Esophagus muscularis mucosa (tissue), 4 donors: ENCODE results near the gene UBE4B. TPM values are rescaled to one million over a fixed set of nuclear protein-coding genes. Genes with fewer than 3 reads are reported as not detected.

Source experiments
- DNase-seq: peaks from one replicate; pipeline ENCODE4 v3.0.0-alpha.2; 2017; ENCODE audit errors: extremely low spot score
- H3K27ac ChIP-seq, 4 donors: fragments of 200-600 bp; sonication (generic); replicated peaks in 1 of 4; 1 replicate in 3 of 4; 2 replicates in 1 of 4; pipeline ENCODE4 v1.5.1; 2016 to 2019; ENCODE audit warnings: mild to moderate bottlenecking in 1 of 4
- H3K27me3 ChIP-seq, 4 donors: fragments of 200-600 bp; sonication (generic); one replicate each; pipeline versions ENCODE4 v1.5.1 to v1.6.0; 2016 to 2019
- H3K36me3 ChIP-seq, 4 donors: fragments of 200-600 bp; sonication (generic); one replicate each; pipeline ENCODE4 v1.5.1; 2016 to 2019
- H3K4me1 ChIP-seq, 4 donors: fragments of 200-600 bp; sonication (generic); one replicate each; pipeline ENCODE4 v1.5.1; 2016 to 2019
- H3K4me3 ChIP-seq, 4 donors: fragments of 200-600 bp; sonication (generic); 1 replicate in 2 of 4; 2 replicates in 2 of 4; pipeline ENCODE4 v1.5.1; 2016 to 2019; ENCODE audit warnings: mild to moderate bottlenecking in 4 of 4, moderate library complexity in 1 of 4
- H3K9me3 ChIP-seq, 4 donors: fragments of 200-600 bp; sonication (generic); 1 replicate in 3 of 4; 2 replicates in 1 of 4; pipeline ENCODE4 v1.5.1; 2016 to 2019
- EP300 ChIP-seq: sonication (generic); formaldehyde crosslinking; IDR thresholded peaks from one replicate; pipeline ENCODE4 v1.6.1; 2017; ENCODE audit warnings: antibody characterized with exemption
- POLR2A ChIP-seq: fragments of 450-650 bp; IDR thresholded peaks from one replicate; pipeline ENCODE4 v1.6.1; 2017; ENCODE audit warnings: antibody characterized with exemption, moderate library complexity, mild to moderate bottlenecking, low read depth
- POLR2AphosphoS5 ChIP-seq, 2 donors: sonication (generic); formaldehyde crosslinking; IDR thresholded peaks; one replicate each; pipeline ENCODE4 v1.6.1; 2017; ENCODE audit warnings: antibody characterized with exemption in 2 of 2
- WGBS: methylation state at CpG from one replicate; pipeline ENCODE4 v1.1.5; 2018; 5-methylcytosine and 5-hydroxymethylcytosine counted together
- intact Hi-C: fragments of 100-400 bp; cut with DNase I; formaldehyde crosslinking; loops from one replicate; pipeline ENCODE4 v1.15.1; 2023
- total RNA-seq, 4 donors: library from RNA; depleted of rRNA; stranded (reverse); fragments of >200 nt; gene quantifications; one replicate each; pipeline versions ENCODE4 v1.1.0 to v1.2.1, GENCODE V29; 2016
- TF ChIP-seq, protein P1 (sequence below), 3 experiments: fragments of 200-600 bp in 2 of 3; fragments of 450-650 bp in 1 of 3; sonication (generic) in 2 of 3; IDR thresholded peaks; one replicate each; pipeline ENCODE4 v1.5.1; 2017 to 2019; ENCODE audit warnings: antibody characterized with exemption in 3 of 3, mild to moderate bottlenecking in 2 of 3, moderate library complexity in 1 of 3

Gene UBE4B
- total RNA-seq, 4 donors from 2014 or later = 58.6 to 110 (median 85.5) TPM

DNA sequence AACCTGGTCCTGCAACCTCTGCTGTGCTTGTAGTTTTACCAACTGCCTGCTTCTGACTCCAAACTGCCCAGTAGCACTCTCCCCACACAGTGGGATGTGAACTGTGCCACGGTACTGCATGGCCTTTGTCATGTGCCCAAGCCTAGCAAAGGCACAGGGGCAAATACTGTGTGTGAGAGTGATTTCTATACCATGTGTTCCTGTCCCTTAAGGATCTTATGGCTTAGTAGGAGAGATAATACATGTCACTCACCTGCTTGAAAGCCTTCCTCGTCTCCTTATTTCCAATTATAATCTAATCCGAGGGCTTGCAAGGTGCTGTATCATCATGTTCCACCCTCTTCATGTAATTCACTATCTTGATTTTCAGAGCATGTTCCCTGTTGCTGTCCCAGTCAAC lies 51.3 kb downstream of the UBE4B start:
- intact Hi-C loops = no loop called here
- Histone ChIP-seq H3K4me3 (no peak overlapping the region), H3K27ac (no peak overlapping the region), H3K36me3 (peaks cover 0 to 14% (median 0%) of the 10 kb centered on the region in 4 donors), H3K27me3 (no peaks in the 10 kb centered on the region), H3K9me3 (no peaks in the 10 kb centered on the region), H3K4me1 (peaks cover 0 to 20% (median 0%) of the 10 kb centered on the region in 4 donors)
- TF ChIP-seq, protein P1, sequence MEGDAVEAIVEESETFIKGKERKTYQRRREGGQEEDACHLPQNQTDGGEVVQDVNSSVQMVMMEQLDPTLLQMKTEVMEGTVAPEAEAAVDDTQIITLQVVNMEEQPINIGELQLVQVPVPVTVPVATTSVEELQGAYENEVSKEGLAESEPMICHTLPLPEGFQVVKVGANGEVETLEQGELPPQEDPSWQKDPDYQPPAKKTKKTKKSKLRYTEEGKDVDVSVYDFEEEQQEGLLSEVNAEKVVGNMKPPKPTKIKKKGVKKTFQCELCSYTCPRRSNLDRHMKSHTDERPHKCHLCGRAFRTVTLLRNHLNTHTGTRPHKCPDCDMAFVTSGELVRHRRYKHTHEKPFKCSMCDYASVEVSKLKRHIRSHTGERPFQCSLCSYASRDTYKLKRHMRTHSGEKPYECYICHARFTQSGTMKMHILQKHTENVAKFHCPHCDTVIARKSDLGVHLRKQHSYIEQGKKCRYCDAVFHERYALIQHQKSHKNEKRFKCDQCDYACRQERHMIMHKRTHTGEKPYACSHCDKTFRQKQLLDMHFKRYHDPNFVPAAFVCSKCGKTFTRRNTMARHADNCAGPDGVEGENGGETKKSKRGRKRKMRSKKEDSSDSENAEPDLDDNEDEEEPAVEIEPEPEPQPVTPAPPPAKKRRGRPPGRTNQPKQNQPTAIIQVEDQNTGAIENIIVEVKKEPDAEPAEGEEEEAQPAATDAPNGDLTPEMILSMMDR (IDR thresholded peaks at IDR 0.05) = no peak
- no peak for TF ChIP-seq EP300
- TF ChIP-seq POLR2A = no peak
- TF ChIP-seq POLR2AphosphoS5 (IDR thresholded peaks at IDR 0.05) = no peak
- 84% methylated on average over 3 of the region's 3 CpGs for WGBS
- DNase-seq = no peak

GRCh38 chr1:10085076-10085475 lies 52.3 kb downstream of the UBE4B start:
- no peak overlapping the region for H3K27ac ChIP-seq
- DNase-seq = no peak
- H3K27me3 ChIP-seq = no peaks in the 10 kb centered on the region
- H3K36me3 ChIP-seq = peaks cover 0 to 11% (median 0%) of the 10 kb centered on the region in 4 donors
- H3K4me3 ChIP-seq = no peak overlapping the region
- intact Hi-C loops = no loop called here
- TF ChIP-seq, protein P1 (IDR thresholded peaks at IDR 0.05) = no peak
- no peak for TF ChIP-seq POLR2AphosphoS5 (IDR thresholded peaks at IDR 0.05)
- TF ChIP-seq EP300 = no peak
- TF ChIP-seq POLR2A = no peak
- 78% methylated on average over 5 of the region's 5 CpGs for WGBS
- no peaks in the 10 kb centered on the region for H3K9me3 ChIP-seq
- H3K4me1 ChIP-seq = peaks cover 0 to 24% (median 0%) of the 10 kb centered on the region in 4 donors

- DNase-seq = no peak
- intact Hi-C loops = no loop called here
Observed at GRCh38 chr1:10087210-10087609, 54.5 kb downstream of the UBE4B start.

GRCh38 chr1:10101929-10102328 lies 69.2 kb downstream of the UBE4B start:
- TF ChIP-seq, protein P1 (IDR thresholded peaks at IDR 0.05) = no peak
- TF ChIP-seq EP300 (no peak), POLR2AphosphoS5 (IDR thresholded peaks at IDR 0.05) (no peak), POLR2A (no peak)
- DNase-seq = no peak
- intact Hi-C loops = no loop called here
- Histone ChIP-seq H3K9me3 (no peaks in the 10 kb centered on the region), H3K4me1 (peaks cover 10 to 18% (median 13%) of the 10 kb centered on the region in 4 donors), H3K27ac (no peak overlapping the region), H3K4me3 (no peak overlapping the region), H3K27me3 (no peaks in the 10 kb centered on the region), H3K36me3 (peaks cover 25 to 90% (median 63%) of the 10 kb centered on the region in 4 donors)

More at GRCh38 chr1:10087210-10087609, 54.5 kb downstream of the UBE4B start:
- H3K36me3 ChIP-seq = peaks cover 0 to 11% (median 0%) of the 10 kb centered on the region in 4 donors
- TF ChIP-seq EP300 (no peak), POLR2A (no peak), POLR2AphosphoS5 (IDR thresholded peaks at IDR 0.05) (no peak)
- TF ChIP-seq, protein P1 (IDR thresholded peaks at IDR 0.05) = no peak
- no peaks in the 10 kb centered on the region for H3K27me3 ChIP-seq
- peaks cover 0 to 24% (median 0%) of the 10 kb centered on the region in 4 donors for H3K4me1 ChIP-seq
- no peaks in the 10 kb centered on the region for H3K9me3 ChIP-seq
- no peak overlapping the region for H3K4me3 ChIP-seq
- no peak overlapping the region for H3K27ac ChIP-seq

GRCh38 chr1:10103193-10103592 lies 70.4 kb downstream of the UBE4B start:
- no peak for TF ChIP-seq EP300
- TF ChIP-seq POLR2AphosphoS5 (IDR thresholded peaks at IDR 0.05) = no peak
- TF ChIP-seq POLR2A = no peak
- TF ChIP-seq, protein P1 (IDR thresholded peaks at IDR 0.05) = no peak
- H3K27me3 ChIP-seq = no peaks in the 10 kb centered on the region
- H3K9me3 ChIP-seq = no peaks in the 10 kb centered on the region
- DNase-seq = no peak
- 97% methylated on average over 5 of the region's 5 CpGs for WGBS
- peaks cover 25 to 84% (median 64%) of the 10 kb centered on the region in 4 donors for H3K36me3 ChIP-seq
- H3K4me3 ChIP-seq = no peak overlapping the region
- intact Hi-C loops = no loop called here
- H3K27ac ChIP-seq = no peak overlapping the region
- H3K4me1 ChIP-seq = peaks cover 22 to 31% (median 25%) of the 10 kb centered on the region in 4 donors
